NCI-H146 treated with DMSO at 0.1 percent for 48 hours (cell line): ENCODE measurements around the gene RALGPS1.
A peak's percentile ranks its signal among the peaks of the same experiment; 100 is the strongest.

Source experiments
- DNase-seq: peaks from one replicate; lab custom pipeline; 2025; ENCODE audit not compliant: unreplicated experiment; lab: John Stamatoyannopoulos, UW

The RALGPS1 gene

DNA sequence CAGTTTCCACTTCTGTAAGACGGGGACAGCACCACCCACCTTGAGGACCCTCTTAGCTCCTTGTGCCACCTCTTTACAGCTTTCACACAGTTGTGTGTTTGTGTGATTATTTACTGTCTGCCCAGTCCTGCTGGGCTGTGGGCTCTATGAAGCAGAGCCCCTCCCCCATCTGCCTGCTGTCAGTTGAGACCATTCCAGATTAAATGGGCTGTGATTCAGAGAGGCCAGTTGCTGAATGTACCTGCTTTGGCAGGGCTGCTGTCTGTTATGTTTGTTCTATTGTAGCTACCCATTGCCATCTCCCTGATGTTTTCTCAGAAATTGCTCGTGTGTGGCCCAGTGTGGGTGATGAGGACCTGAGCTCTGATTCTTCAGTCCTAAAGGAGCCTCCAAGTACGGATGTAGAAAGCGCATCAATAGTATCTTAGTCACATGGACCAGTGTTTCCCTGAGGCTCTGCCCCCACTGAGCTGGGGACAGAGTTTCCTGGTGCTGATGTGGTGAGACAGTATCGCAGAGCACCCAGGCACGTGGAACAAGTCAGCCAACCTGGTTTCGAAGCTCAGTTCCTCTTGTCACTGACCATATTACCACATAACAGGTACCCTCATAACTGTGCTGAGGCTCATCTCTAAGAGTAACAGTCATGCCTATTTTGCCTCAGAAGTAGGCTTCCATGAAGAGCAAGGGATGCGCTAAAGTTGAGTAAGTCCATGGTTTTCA lies 204.2 kb downstream of the RALGPS1 start:
- DNase-seq, result no peak

GRCh38 chr9:127119320-127119709 lies 204.7 kb downstream of the RALGPS1 start:
- no peak for DNase-seq

DNA sequence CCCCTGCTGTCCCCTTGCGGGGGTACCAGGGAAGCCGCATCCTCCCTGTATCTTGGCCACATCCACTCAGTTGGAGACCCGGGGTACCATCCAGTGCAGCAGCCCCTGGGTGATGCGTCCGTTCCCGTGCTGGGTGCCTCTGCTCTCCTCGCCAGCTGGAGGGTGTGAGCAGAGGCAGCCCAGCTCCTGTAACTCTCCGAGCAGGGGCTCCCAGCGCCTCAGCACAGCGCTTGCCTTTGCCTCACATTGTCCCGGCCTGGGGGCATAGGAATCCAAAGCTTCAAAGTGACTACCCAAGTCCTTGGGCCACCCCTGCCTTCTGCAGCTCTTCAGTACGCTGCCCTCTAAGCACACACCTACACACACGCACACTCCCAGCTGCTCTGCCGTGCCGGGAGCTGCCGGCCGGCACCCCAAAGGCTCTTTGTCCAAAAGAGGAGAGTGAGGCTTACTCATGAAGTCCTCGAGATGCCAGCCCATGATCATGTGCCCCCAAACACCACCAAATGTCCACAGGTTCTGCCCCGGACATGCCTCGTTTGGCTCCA lies 207.1 kb downstream of the RALGPS1 start:
- DNase-seq, result no peak

- no peak for DNase-seq
Measured at GRCh38 chr9:127122176-127123063, 207.8 kb downstream of the RALGPS1 start, which contains the start of gene ANGPTL2. Gene ANGPTL2 (minus strand): TSS chr9:127122635. CDS start chr9:127108731, 13,904 bp downstream.

- peak; percentile 9 for DNase-seq
Measured at GRCh38 chr9:127123064-127123890, 208.7 kb downstream of the RALGPS1 start.

DNA sequence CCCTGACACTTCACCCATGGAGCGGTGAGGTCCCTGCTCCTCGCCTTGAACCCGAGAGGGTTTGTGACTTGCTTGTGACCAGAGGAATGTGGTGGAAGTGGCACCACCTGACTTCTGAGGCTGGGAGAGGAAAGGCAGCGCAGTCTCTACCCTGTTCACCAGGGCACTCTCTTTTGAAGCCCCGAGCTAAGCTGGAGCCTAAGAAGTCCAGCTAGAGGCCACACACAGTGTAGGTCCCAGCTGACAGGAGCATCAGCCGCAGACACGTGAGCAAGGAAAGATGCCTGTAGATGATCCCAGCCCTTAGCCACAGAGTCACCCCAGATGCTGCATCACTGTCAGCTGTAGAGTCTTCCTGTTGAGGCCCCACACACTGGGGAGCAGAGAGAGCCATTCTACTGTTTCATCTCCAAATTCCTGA lies 209.5 kb downstream of the RALGPS1 start:
- DNase-seq, result no peak

DNA sequence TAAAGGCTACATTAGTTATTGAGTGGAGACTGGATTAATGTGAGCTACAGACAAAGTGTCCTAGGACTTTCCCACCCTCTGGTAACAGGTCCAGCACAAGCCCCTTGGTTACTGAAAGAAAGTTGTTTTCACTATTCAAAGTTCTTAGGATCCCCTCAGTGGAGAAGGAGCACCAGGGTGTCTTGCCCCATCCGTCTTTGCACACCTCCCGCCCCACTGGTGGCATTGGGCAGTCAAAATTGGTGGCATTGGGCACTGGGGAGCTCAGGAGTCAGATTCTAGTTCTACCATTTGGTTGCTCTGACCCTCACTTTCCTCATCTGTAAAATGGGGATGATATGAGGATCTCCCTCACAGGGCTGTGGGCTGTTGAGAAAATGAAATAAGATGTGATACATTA lies 210.2 kb downstream of the RALGPS1 start:
- DNase-seq, result no peak

DNA sequence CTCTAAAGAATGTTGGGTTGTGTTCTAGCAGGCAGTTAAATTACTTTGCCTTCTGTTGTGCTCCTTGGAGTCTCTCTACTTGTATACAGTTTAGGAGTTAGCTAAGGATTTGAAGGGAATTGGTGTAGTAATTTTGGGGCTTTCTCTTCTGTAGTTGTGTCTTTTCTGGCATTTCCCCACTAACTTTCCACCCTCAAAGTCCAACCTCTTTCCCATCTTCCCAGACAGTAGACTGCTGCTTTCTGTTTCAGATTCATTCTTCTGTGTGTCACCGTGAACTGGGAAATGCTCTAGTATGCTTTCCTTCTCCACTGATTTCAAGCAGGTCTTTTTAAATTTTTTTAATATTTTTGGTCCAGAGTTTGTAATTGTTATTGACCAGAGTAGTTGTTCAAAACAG lies 212.4 kb downstream of the RALGPS1 start:
- no peak for DNase-seq

DNA sequence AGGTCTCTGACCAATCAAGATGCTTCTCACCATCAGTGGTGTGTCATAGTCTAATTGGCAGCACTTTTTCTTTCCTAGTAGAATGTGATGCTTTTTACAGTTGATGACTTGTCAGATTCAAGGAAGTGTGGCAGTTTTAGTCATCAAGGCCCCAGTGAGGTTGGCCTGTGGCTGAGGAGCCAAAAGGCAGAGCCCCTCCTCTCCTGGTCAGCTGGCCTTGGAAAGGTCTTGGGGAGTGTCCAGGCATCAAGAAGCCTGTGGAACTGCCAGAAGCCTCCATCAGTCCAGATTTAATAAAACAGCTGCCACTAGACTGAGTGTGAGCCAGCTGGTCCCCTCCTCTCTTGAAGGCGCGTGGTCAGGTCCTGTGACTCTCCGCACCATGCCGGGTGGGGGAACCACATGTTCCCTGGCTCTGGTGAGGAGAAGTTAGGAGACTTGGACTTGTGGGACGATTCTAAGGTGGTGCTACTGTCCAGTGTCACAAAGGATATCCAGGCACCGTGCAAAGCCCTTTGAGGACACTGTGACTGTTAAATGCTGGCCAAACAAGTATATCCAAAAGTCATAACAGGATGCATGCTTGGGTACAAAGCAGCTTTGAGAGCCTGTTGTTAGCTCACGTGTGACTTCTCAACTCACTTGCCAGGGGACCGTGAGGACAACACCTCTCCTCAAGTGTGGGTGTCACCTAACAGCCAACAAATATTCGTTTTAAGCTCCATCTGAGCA lies 213.9 kb downstream of the RALGPS1 start:
- no peak for DNase-seq

DNA sequence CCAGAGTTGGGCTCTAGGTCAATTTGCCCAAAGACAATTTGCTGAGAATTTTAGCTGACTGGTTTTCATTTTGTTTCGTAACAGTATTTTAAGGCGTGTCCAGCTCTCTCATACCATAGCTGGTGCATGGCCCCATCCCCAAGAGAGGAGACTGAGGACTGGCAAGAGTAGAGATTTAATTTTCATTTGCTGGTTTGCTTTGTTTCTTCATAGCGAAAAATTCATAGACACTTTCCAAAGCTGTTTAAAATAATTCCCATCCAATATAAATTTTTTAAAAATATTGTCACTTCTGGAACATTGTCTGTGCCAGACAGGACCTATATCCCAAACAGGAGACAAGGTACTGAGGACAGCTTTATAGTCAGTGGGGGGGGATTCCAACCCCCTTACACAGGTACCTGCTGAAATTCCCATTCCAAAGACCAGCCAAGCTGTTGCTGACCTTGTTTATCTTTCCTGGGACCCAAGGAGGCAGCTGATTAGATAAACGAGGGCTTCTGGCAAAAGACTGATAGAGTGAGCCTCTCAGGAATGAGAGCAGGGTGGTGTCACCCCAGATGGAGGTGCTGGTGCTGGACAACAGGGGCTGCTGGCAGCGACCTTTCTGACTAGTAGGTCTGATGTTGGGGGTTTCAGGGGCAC lies 214.6 kb downstream of the RALGPS1 start:
- no peak for DNase-seq

DNA sequence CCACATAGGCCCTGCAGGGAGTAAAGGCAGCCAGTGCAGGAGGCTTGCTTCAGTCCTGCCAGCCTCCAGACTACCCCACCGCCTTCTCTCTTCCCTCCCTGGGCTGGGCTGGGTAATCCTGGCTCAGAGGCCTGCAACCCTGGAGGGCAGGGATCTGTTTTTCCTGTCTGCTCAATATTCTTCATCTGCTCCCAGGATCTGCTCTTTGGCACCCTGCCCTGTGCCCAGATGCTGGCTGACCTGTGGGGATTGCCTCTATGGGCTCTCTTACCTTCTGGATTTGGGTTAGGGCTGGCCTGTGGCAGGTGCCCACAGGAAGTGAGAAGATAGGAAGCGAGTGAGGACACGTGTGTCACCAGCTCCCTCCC lies 215.1 kb downstream of the RALGPS1 start:
- DNase-seq, result no peak

DNA sequence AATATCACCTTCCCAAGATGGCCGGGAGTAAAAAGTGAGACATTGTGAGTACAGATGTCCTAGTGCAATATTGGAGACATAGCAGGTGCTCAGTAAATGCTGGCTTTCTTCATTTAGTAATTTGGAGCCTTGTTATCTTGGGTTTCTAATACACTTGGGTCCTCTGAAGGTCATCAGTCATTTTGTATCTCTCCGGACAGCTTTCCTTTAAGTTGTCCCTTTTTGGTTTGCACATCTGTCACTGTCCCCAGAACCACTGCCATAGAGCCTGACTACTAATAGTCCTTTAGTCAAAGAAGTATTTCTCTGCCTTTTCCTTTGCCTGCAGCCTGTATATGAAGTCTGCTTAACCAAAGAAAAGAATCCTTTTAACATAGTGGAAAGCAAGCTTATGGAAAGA lies 215.7 kb downstream of the RALGPS1 start:
- DNase-seq, result no peak

DNA sequence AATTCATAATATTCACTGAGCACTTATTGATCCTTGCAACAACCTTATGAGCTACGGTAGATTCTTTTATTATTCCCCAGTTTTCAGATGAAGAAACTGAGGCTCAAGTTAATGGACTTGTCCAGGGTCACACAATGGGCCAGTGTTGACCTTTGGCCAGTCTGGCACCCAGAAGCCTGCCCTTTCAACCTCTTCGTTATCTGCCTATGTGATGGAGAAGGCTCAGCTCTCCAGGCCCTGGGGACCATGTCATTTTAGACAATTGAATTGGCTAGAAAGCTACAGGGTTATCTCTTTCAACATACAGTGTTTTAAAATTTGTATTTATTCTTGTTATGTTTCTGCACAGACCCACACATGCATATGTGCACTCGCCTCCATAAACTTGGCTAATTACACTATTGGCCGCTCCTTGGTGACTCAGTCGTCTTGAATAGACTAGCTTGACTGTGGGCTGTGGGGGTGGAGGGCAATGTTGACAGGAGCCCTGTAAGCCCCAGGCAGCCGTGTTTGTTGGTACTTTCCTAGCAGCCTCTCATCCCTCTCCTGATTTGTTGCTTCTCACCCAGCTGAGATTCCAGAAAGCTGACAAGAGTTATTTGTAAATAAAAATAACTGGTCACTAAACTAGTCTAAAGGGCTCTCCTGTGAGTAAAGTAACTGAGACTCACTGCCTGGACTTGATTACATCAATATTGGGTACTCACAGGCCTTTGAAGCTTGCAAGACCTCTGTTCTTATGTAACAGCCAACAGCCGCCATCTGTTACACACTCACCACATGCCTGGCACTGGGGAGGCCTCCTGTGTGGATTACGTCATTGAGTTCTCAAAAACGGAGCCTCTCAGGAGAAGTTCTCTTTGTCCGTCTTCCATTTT lies 216.3 kb downstream of the RALGPS1 start:
- DNase-seq, result no peak

DNA sequence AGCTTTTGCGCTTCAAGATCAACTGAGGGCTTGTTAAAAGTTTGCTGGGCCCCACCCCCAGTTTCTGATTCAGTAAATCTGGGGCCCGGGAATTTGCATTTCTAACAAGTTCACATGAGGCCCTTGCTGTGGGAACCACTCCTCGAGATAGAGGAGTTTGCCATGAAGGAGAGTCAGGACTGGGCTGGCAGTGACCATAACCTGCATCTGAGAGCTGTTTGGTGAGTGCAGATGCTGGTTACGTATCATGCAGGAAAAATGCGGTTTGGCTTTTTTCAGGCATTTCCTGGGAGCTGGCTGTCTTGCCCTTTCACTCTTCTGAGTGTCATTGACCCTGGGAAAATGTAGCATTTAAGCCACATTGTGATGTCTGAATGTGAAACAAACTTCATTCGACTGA lies 217.3 kb downstream of the RALGPS1 start:
- DNase-seq, result no peak

DNA sequence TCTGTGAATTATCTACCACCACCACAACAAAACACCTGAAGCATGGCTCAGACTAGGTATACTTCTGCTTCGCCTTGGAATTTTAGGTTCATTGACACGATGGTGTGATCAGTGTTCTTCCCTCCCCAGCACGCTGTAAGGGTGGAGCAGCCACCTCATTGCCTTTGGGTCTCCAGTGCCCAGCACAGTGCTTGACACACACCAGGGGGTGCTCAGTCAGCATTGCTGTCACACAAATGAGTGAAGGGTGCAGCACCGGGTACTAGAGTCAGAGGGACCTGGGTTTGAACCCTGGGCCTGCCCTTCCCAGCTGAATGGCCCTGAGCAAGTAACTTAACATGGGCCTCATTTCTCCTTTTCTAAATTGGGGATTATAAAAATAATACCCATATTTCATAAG lies 217.8 kb downstream of the RALGPS1 start:
- no peak for DNase-seq

DNA sequence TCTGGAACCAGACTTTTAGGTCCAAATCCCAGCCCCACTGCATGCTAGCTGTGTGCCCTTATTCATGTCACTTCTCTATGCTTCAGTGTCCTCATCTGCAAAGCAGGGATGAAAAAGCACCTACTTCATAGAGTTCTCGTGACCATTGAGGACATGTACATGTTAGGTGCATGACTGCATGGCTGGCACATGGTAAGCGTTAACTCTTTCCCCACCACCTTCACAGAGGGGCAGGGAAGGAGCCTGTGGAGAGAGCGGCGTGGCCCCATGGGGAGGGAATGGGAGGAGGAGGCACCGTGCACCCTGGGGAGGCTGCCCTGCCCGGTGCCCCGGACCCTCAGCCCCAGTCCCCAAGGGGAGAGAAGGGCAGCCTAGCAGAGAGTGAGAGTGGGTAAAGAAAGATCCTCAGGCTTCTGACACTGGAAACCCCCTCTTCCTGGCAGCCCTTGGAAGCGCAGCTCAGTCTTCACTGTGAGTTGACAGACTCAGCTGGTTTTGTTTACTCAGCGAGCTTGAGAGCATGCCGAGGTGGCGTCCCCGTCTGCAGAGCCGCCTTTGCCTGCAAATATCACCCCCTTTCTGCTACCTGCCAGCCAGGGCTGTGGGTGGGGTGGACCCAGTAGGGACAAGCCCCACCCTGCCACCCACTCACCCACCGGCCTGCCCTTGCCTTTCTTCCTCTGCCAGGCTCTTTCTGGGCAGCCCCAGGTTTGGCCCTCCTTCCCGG lies 218.5 kb downstream of the RALGPS1 start:
- no peak for DNase-seq

- no peak for DNase-seq
Measured at GRCh38 chr9:127133739-127134167, 219.2 kb downstream of the RALGPS1 start.

- no peak for DNase-seq
Measured at GRCh38 chr9:127135056-127135745, 220.6 kb downstream of the RALGPS1 start.
